Stimulated activated naive CD4-positive, alpha-beta T cell treated with Interleukin-2 at 50 U/mL for 16 hours (primary cell): ENCODE results near the gene FARS2.

Experiments used
- DNase-seq: peaks from one replicate; lab custom pipeline; 2025; lab: John Stamatoyannopoulos, UW

Gene FARS2

GRCh38 chr6:5731435-5731834, 470.1 kb downstream of the FARS2 start:
- DNase-seq = no peak

- DNase-seq = no peak
Observed at GRCh38 chr6:5732496-5732895, 471.2 kb downstream of the FARS2 start.

GRCh38 chr6:5736016-5736738, 474.9 kb downstream of the FARS2 start:
- DNase-seq = no peak

GRCh38 chr6:5737460-5737859, 476.1 kb downstream of the FARS2 start:
- DNase-seq = no peak

GRCh38 chr6:5738211-5738610, 476.9 kb downstream of the FARS2 start:
- DNase-seq = no peak

GRCh38 chr6:5744497-5744896, 483.2 kb downstream of the FARS2 start:
- DNase-seq = no peak

- DNase-seq = no peak
Observed at GRCh38 chr6:5745081-5745480, 483.8 kb downstream of the FARS2 start.

GRCh38 chr6:5746053-5746758, 484.9 kb downstream of the FARS2 start:
- DNase-seq = no peak

GRCh38 chr6:5746759-5747130, 485.4 kb downstream of the FARS2 start:
- DNase-seq = no peak

- no peak for DNase-seq
Observed at GRCh38 chr6:5747379-5747778, 486.1 kb downstream of the FARS2 start.

- DNase-seq = no peak
Observed at GRCh38 chr6:5749016-5749650, 487.8 kb downstream of the FARS2 start.

- DNase-seq = no peak
Observed at GRCh38 chr6:5749651-5750215, 488.4 kb downstream of the FARS2 start.

- DNase-seq = no peak
Observed at GRCh38 chr6:5751525-5752390, 490.4 kb downstream of the FARS2 start.

- no peak for DNase-seq
Observed at GRCh38 chr6:5752391-5752680, 491.0 kb downstream of the FARS2 start.

GRCh38 chr6:5753209-5753608, 491.9 kb downstream of the FARS2 start:
- no peak for DNase-seq

GRCh38 chr6:5754904-5755303, 493.6 kb downstream of the FARS2 start:
- DNase-seq = no peak

- DNase-seq = no peak
Observed at GRCh38 chr6:5759571-5759970, 498.3 kb downstream of the FARS2 start.

- no peak for DNase-seq
Observed at GRCh38 chr6:5761370-5761769, 500.1 kb downstream of the FARS2 start.

- DNase-seq = no peak
Observed at GRCh38 chr6:5762561-5762968, 501.3 kb downstream of the FARS2 start.

GRCh38 chr6:5763407-5763806, 502.1 kb downstream of the FARS2 start:
- no peak for DNase-seq

- no peak for DNase-seq
Observed at GRCh38 chr6:5763871-5764270, 502.6 kb downstream of the FARS2 start.

GRCh38 chr6:5764401-5764955, 503.2 kb downstream of the FARS2 start:
- DNase-seq = no peak
